Sigmoid colon (tissue), 4 donors: Measurements from ENCODE around the gene DRAXIN.

Experiments used
- EP300 ChIP-seq, 4 donors: sonication (generic); formaldehyde crosslinking; IDR thresholded peaks; one replicate each; pipeline ENCODE4 v1.6.1; 2017; ENCODE audit warnings: antibody characterized with exemption in 4 of 4
- TF ChIP-seq, protein P1 (sequence below), 4 experiments: fragments of 450-650 bp in 3 of 4; fragments of 200-600 bp in 1 of 4; IDR thresholded peaks; one replicate each; pipeline ENCODE4 v1.5.1; 2016 to 2019; ENCODE audit warnings: antibody characterized with exemption in 4 of 4, mild to moderate bottlenecking in 3 of 4, moderate library complexity in 2 of 4

- TF ChIP-seq, protein P1, sequence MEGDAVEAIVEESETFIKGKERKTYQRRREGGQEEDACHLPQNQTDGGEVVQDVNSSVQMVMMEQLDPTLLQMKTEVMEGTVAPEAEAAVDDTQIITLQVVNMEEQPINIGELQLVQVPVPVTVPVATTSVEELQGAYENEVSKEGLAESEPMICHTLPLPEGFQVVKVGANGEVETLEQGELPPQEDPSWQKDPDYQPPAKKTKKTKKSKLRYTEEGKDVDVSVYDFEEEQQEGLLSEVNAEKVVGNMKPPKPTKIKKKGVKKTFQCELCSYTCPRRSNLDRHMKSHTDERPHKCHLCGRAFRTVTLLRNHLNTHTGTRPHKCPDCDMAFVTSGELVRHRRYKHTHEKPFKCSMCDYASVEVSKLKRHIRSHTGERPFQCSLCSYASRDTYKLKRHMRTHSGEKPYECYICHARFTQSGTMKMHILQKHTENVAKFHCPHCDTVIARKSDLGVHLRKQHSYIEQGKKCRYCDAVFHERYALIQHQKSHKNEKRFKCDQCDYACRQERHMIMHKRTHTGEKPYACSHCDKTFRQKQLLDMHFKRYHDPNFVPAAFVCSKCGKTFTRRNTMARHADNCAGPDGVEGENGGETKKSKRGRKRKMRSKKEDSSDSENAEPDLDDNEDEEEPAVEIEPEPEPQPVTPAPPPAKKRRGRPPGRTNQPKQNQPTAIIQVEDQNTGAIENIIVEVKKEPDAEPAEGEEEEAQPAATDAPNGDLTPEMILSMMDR (IDR thresholded peaks at IDR 0.05): no peak
- TF ChIP-seq EP300 (IDR thresholded peaks at IDR 0.05): no peak
These were observed 58.5 kb downstream of the DRAXIN start for GRCh38 chr1:11749996-11750395.
